Peyer's patch (tissue), 4 donors: ENCODE measurements around the gene KLHL5.

Source experiments
- POLR2A ChIP-seq, 2 donors: fragments of 450-650 bp; IDR thresholded peaks; one replicate each; pipeline ENCODE4 v1.5.1; 2017; ENCODE audit warnings: antibody characterized with exemption in 2 of 2, mild to moderate bottlenecking in 2 of 2, moderate library complexity in 2 of 2
- TF ChIP-seq, protein P1 (sequence below), 6 experiments: fragments of 450-650 bp in 4 of 6; fragments of 200-600 bp in 2 of 6; sonication (generic) in 1 of 6; IDR thresholded peaks; one replicate each; pipeline ENCODE4 v1.5.1; 2017 to 2019; ENCODE audit warnings: antibody characterized with exemption in 6 of 6, mild to moderate bottlenecking in 3 of 6, moderate library complexity in 1 of 6

DNA sequence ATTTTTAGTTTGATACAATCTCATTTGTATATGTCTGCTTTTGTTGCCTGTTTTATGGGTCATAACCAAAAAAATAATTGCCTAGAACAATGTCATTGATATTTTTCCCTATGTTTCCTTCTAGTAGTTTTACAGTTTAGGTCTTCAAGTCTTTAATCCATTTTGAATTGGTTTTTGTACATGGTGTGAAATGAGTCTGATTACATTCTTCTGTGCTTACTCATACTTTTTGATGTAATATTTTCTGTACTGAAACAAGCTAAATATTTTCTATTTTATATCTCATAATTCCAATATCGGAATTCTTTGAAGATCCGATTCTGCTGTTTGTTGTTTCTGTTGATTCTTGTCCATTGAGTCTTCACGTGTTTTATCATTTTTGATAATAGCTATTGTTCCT lies 40.4 kb upstream of the KLHL5 start:
- TF ChIP-seq, protein P1, sequence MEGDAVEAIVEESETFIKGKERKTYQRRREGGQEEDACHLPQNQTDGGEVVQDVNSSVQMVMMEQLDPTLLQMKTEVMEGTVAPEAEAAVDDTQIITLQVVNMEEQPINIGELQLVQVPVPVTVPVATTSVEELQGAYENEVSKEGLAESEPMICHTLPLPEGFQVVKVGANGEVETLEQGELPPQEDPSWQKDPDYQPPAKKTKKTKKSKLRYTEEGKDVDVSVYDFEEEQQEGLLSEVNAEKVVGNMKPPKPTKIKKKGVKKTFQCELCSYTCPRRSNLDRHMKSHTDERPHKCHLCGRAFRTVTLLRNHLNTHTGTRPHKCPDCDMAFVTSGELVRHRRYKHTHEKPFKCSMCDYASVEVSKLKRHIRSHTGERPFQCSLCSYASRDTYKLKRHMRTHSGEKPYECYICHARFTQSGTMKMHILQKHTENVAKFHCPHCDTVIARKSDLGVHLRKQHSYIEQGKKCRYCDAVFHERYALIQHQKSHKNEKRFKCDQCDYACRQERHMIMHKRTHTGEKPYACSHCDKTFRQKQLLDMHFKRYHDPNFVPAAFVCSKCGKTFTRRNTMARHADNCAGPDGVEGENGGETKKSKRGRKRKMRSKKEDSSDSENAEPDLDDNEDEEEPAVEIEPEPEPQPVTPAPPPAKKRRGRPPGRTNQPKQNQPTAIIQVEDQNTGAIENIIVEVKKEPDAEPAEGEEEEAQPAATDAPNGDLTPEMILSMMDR (IDR thresholded peaks at IDR 0.05), result no peak
- TF ChIP-seq POLR2A (IDR thresholded peaks at IDR 0.05), result no peak
